NCI-H2227 (cell line): ENCODE measurements around the gene USP17L22.
"Not testable (repeated sequence)": the region's sequence is repeated elsewhere in the genome, so short reads cannot be mapped to it uniquely, and the experiment has no call there.

ENCODE experiments used
- DNase-seq: peaks from one replicate; lab custom pipeline; 2025; ENCODE audit not compliant: unreplicated experiment; lab: John Stamatoyannopoulos, UW

USP17L22 gene, protein sequence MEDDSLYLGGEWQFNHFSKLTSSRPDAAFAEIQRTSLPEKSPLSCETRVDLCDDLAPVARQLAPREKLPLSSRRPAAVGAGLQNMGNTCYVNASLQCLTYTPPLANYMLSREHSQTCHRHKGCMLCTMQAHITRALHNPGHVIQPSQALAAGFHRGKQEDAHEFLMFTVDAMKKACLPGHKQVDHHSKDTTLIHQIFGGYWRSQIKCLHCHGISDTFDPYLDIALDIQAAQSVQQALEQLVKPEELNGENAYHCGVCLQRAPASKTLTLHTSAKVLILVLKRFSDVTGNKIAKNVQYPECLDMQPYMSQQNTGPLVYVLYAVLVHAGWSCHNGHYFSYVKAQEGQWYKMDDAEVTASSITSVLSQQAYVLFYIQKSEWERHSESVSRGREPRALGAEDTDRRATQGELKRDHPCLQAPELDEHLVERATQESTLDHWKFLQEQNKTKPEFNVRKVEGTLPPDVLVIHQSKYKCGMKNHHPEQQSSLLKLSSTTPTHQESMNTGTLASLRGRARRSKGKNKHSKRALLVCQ

DNA sequence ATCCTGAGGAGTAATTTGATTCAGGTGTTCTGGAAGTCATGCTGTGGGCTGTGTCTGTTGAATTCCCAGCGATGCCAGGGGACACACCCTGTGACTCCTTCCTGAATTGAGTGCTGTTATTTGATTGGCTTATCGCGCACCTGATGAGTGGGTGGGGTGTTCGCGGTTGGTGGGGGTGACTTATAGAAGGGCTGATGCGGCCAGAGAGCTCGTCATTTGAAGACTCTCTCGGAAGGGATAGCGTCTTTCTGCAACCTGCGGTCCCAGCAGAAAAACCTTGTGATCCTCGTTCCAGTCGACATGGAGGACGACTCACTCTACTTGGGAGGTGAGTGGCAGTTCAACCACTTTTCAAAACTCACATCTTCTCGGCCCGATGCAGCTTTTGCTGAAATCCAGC lies at the start of gene USP17L22:
Gene USP17L22 (plus strand): TSS at position 301 of the 400 bp plus-strand sequence. CDS start 0 bp downstream, at position 301.
- DNase-seq: not testable (repeated sequence)

DNA sequence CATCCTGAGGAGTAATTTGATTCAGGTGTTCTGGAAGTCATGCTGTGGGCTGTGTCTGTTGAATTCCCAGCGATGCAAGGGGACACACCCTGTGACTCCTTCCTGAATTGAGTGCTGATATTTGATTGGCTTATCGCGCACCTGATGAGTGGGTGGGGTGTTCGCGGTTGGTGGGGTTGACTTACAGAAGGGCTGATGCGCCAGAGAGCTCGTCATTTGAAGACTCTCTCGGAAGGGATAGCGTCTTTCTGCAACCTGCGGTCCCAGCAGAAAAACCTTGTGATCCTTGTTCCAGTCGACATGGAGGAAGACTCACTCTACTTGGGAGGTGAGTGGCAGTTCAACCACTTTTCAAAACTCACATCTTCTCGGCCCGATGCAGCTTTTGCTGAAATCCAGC lies 47.6 kb upstream of the USP17L22 start, which contains the start of gene USP17L12:
Gene USP17L12 (plus strand): TSS at position 301 of the 400 bp plus-strand sequence. CDS start 0 bp downstream, at position 301.
- not testable (repeated sequence) for DNase-seq

DNA sequence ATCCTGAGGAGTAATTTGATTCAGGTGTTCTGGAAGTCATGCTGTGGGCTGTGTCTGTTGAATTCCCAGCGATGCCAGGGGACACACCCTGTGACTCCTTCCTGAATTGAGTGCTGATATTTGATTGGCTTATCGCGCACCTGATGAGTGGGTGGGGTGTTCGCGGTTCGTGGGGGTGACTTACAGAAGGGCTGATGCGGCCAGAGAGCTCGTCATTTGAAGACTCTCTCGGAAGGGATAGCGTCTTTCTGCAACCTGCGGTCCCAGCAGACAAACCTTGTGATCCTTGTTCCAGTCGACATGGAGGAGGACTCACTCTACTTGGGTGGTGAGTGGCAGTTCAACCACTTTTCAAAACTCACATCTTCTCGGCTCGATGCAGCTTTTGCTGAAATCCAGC lies 42.8 kb upstream of the USP17L22 start, which contains the start of gene USP17L13:
Gene USP17L13 (plus strand): TSS at position 301 of the 400 bp plus-strand sequence. CDS start 0 bp downstream, at position 301.
- not testable (repeated sequence) for DNase-seq

DNA sequence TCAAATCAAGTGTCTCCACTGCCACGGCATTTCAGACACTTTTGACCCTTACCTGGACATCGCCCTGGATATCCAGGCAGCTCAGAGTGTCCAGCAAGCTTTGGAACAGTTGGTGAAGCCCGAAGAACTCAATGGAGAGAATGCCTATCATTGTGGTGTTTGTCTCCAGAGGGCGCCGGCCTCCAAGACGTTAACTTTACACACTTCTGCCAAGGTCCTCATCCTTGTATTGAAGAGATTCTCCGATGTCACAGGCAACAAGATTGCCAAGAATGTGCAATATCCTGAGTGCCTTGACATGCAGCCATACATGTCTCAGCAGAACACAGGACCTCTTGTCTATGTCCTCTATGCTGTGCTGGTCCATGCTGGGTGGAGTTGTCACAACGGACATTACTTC lies 37.2 kb upstream of the USP17L22 start:
- not testable (repeated sequence) for DNase-seq

DNA sequence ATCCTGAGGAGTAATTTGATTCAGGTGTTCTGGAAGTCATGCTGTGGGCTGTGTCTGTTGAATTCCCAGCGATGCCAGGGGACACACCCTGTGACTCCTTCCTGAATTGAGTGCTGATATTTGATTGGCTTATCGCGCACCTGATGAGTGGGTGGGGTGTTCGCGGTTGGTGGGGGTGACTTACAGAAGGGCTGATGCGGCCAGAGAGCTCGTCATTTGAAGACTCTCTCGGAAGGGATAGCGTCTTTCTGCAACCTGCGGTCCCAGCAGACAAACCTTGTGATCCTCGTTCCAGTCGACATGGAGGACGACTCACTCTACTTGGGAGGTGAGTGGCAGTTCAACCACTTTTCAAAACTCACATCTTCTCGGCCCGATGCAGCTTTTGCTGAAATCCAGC lies 33.3 kb upstream of the USP17L22 start, which contains the start of gene USP17L15:
Gene USP17L15 (plus strand): TSS at position 301 of the 400 bp plus-strand sequence. CDS start 0 bp downstream, at position 301.
- DNase-seq: not testable (repeated sequence)

DNA sequence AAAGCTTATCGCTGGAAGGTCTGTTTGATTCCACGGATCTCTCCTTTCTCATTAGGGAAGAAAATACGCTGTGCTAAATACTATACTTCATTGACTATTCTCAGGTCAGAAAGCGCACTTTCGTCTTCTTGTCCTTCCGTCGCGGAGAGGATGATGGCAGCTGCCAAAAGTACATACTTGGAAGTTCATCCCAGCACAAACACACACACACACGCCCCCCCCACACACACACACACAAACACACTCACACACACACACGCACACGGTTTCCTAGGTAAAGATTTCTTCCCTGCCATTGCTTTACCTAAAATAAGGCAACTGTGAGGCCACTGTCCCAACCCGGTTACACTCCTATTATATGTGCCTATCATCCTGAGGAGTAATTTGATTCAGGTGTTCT lies 29.0 kb upstream of the USP17L22 start:
- not testable (repeated sequence) for DNase-seq

DNA sequence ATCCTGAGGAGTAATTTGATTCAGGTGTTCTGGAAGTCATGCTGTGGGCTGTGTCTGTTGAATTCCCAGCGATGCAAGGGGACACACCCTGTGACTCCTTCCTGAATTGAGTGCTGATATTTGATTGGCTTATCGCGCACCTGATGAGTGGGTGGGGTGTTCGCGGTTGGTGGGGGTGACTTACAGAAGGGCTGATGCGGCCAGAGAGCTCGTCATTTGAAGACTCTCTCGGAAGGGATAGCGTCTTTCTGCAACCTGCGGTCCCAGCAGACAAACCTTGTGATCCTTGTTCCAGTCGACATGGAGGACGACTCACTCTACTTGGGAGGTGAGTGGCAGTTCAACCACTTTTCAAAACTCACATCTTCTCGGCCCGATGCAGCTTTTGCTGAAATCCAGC lies 23.8 kb upstream of the USP17L22 start, which contains the start of gene USP17L17:
Gene USP17L17 (plus strand): TSS at position 301 of the 400 bp plus-strand sequence. CDS start 0 bp downstream, at position 301.
- not testable (repeated sequence) for DNase-seq

DNA sequence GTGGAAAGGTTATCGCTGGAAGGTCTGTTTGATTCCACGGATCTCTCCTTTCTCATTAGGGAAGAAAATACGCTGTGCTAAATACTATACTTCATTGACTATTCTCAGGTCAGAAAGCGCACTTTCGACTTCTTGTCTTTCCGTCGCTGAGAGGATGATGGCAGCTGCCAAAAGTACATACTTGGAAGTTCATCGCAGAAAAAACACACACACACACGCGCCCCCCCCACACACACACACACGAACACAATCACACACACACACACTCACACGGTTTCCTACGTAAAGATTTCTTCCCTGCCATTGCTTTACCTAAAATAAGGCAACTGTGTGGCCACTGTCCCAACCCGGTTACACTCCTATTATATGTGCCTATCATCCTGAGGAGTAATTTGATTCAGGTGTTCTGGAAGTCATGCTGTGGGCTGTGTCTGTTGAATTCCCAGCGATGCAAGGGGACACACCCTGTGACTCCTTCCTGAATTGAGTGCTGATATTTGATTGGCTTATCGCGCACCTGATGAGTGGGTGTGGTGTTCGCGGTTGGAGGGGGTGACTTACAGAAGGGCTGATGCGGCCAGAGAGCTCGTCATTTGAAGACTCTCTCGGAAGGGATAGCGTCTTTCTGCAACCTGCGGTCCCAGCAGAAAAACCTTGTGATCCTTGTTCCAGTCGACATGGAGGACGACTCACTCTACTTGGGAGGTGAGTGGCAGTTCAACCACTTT lies 19.3 kb upstream of the USP17L22 start, which contains the start of gene USP17L18:
Gene USP17L18 (plus strand): TSS at position 678 of the 728 bp plus-strand sequence. CDS start 0 bp downstream, at position 678.
- DNase-seq: not testable (repeated sequence)

DNA sequence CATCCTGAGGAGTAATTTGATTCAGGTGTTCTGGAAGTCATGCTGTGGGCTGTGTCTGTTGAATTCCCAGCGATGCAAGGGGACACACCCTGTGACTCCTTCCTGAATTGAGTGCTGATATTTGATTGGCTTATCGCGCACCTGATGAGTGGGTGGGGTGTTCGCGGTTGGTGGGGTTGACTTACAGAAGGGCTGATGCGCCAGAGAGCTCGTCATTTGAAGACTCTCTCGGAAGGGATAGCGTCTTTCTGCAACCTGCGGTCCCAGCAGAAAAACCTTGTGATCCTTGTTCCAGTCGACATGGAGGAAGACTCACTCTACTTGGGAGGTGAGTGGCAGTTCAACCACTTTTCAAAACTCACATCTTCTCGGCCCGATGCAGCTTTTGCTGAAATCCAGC lies 14.3 kb upstream of the USP17L22 start, which contains the start of gene USP17L19:
Gene USP17L19 (plus strand): TSS at position 301 of the 400 bp plus-strand sequence. CDS start 0 bp downstream, at position 301.
- not testable (repeated sequence) for DNase-seq

DNA sequence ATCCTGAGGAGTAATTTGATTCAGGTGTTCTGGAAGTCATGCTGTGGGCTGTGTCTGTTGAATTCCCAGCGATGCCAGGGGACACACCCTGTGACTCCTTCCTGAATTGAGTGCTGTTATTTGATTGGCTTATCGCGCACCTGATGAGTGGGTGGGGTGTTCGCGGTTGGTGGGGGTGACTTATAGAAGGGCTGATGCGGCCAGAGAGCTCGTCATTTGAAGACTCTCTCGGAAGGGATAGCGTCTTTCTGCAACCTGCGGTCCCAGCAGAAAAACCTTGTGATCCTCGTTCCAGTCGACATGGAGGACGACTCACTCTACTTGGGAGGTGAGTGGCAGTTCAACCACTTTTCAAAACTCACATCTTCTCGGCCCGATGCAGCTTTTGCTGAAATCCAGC lies 9.6 kb upstream of the USP17L22 start, which contains the start of gene USP17L20:
Gene USP17L20 (plus strand): TSS at position 301 of the 400 bp plus-strand sequence. CDS start 0 bp downstream, at position 301.
- not testable (repeated sequence) for DNase-seq

DNA sequence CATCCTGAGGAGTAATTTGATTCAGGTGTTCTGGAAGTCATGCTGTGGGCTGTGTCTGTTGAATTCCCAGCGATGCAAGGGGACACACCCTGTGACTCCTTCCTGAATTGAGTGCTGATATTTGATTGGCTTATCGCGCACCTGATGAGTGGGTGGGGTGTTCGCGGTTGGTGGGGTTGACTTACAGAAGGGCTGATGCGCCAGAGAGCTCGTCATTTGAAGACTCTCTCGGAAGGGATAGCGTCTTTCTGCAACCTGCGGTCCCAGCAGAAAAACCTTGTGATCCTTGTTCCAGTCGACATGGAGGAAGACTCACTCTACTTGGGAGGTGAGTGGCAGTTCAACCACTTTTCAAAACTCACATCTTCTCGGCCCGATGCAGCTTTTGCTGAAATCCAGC lies 4.8 kb upstream of the USP17L22 start, which contains the start of gene USP17L21:
Gene USP17L21 (plus strand): TSS at position 301 of the 400 bp plus-strand sequence. CDS start 0 bp downstream, at position 301.
- DNase-seq: not testable (repeated sequence)

DNA sequence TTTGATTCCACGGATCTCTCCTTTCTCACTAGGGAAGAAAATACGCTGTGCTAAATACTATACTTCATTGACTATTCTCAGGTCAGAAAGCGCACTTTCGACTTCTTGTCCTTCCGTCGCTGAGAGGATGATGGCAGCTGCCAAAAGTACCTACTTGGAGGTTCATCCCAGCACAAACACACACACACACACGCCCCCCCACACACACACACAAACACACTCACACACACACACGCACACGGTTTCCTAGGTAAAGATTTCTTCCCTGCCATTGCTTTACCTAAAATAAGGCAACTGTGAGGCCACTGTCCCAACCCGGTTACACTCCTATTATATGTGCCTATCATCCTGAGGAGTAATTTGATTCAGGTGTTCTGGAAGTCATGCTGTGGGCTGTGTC lies 4.3 kb downstream of the USP17L22 start:
- DNase-seq: not testable (repeated sequence)
